ENCODE measurements around the gene ZNF799.
A peak's percentile ranks its signal among the peaks of the same experiment; 100 is the strongest.
"Not testable (repeated sequence)": the region's sequence is repeated elsewhere in the genome, so short reads cannot be mapped to it uniquely, and the experiment has no call there.

ZNF799 gene
- total RNA-seq = 1.7 to 15.5 reads per million in 2 donors

DNA sequence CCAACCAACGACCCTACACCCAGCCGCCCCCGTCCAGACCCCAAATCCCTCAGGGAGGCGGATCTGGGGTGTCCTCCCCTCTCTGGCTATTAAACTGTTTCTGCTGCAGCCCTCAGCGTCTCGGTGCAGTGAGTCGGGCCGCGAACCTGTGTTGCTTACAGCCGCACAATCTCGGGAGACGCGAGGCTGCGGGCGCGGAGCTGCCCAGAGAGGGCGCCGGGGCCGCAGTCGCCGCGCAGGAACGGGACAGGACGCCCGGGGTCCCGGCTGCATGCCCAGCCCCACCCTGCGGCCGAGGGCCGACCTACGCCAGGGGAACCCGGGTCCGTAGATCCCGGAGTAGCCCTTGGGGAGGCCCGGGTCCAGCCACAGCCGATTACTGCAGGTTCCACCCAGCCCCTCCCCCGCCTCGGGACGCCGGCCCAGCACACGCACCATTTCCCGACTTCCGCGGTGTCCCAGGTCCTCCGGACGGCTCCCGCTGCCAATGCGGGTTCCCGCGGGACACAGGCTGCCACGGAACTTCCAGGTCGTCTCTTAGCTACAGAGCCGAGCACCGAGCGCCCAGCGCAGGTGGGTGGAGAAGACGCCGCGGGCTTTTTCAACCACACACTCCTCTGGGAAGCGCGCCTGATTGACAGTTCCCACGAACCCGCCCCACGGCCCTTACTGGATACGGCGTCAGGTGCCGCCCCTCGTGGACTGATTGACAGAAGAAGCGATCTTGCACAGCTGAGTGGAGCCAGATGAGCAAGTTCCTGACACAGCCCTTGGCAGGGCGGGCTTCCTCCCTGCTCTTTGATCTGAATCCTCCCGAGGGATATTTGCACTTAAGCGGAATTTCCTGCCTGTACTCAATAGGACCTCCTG lies at the start of gene ZNF799:
TSS of gene ZNF799 (minus strand) at position 639 of the 870 bp plus-strand sequence. CDS start at position 438, 201 bp downstream.
- DNase-seq = peak; percentile 65

DNA sequence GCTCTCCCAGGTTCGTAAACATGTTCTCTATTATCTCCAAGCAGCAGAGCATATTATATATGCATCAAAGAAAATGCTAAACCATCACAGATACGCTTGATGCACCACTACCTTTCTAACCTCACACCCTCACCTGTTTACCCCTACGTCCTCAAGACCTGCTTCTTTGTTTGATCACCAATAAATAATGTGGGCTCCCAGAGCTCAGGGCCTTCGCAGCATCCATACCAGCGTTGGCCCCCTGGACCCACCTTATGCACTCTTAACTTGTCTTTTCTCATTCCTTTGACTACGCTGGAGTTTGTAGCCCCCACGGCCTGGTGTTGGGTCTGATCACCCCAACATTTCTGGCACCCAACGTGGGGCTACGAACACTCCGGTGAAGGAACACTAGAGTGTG lies 49.8 kb upstream of the ZNF799 start:
- DNase-seq = no peak

DNA sequence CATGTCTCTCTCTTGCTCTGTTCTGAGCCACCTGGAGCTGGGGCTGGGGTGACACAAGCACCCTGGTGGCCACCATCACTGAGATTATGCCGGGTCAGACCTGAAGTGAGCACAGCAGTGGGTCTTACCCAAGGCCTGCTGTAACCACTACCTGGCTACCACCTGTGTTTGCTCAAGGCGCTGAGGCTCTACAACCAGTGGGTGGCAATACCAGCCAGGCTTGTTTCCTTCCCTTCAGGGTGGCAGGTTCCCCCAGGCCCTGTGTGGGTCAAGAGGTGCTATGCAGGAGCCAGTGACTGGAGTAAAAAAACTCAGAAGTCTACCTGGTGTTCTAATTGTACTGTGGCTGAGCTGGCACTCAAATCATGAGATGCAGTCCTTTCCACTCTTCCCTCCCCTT lies 47.7 kb upstream of the ZNF799 start:
- no peak for DNase-seq

DNA sequence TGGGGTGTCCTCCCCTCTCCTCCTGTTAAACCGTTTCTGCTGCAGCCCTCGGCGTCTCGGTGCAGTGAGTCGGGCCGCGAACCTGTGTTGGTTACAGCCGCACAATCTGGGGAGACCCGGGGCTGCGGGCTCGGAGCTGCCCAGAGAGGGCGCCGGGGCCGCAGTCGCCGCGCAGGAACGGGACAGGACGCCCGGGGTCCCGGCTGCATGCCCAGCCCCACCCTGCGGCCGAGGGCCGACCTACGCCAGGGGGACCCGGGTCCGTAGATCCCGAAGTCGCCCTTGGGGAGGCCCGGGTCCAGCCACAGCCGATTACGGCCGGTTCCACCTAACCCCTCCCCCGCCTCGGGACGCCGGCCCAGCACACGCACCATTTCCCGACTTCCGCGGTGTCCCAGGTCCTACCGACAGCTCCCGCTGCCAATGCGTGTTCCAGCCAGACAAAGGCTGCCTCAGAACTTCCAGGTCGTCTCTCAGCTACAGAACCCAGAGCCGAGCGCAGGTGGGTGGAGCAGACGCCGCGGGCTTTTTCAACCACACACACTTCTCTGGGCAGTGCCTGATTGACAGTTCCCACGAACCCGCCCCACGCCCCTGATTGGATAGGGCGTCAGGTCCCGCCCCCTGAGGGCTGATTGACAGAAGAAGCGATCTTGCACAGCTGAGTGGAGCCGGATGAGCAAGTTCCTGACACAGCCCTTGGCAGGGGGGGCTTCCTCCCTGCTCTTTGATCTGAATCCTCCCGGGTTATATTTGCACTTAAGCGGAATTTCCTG lies 39.7 kb upstream of the ZNF799 start, which contains the start of gene ZNF443:
TSS of gene ZNF443 (minus strand) at position 481 of the 776 bp plus-strand sequence. CDS start at position 374, 107 bp downstream.
- peak; percentile 96 for DNase-seq

DNA sequence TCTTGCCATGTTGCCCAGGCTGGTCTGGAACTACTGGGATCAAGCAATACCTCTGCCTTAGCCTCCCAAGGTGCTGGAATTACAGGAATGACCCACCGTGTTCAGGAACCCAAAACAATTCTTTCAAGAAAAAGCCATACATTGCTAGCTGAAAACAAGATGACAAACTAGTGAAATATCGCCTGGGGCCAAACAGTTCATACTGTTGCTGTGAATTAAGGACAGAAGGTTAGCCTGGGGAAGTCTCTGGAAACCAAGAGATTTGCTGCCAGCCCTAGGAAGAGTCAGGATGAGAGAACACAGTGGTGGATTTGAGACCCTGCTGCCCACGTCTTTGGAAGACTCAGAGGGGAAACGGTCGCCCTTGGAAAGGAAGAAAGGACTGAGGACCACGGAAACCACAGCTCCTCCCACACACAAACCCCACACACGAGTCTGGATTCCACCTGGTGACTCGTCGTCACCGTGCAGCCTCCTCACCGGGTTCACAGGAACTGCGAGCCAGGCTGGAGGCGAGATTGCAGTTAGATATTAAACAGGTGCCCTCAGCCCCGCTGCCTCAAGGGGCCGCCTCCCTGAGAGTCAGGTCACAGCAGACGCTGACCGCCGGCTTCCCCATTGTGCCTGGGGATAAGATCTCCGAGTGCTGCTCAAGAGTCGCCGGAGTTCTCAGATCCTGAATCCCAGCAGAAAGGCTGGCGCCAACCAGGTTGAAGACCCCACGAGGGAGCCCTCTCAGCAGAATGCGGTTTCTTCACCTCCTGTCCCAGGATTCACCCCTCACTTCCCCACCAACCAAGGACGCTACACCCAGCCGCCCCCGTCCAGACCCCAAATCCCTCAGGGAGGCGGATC lies 38.8 kb upstream of the ZNF799 start:
- DNase-seq = peak; percentile 11

DNA sequence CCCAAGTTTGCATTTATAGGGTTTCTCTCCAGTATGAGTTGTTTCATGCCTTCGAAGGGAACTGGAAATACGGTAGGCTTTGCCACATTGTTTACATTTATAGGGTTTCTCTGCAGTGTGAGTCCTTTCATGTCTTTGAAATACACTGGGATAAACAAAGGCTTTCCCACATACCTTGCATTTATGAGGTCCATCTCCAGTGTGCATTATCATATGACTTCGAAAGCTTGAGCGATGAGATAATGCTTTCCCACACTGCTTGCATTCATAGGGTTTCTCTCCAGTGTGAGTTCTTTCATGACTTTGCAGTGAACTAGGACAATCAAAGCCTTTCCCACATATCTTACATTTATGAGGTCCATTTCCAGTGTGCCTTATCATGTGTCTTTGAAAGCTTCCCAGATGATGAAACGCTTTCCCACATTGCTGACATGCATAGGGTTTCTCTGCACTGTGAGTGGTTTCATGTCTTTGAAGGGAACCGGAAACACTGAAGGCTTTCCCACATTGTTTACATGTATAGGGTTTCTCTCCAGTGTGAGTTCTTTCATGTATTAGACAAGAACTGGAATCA lies 29.7 kb upstream of the ZNF799 start:
- DNase-seq = not testable (repeated sequence)

DNA sequence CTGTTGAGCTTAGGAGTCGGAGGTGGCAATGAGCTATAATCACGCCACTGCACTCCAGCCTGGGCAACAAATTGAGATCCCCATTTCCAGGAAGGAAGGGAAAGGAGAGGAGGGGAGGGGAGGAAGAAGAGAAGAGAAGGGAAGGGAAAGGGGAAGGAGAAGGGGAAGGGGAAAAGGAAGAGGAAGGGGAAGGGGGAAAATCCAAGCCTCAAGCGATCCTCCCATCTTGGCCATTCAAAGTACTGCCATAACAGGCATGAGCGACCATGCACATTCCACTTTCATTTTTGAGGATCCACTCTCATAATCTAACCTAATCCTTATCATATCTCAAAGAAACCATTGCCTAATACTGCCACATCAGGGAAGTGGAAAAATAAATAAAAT lies 24.8 kb upstream of the ZNF799 start:
- no peak for DNase-seq

DNA sequence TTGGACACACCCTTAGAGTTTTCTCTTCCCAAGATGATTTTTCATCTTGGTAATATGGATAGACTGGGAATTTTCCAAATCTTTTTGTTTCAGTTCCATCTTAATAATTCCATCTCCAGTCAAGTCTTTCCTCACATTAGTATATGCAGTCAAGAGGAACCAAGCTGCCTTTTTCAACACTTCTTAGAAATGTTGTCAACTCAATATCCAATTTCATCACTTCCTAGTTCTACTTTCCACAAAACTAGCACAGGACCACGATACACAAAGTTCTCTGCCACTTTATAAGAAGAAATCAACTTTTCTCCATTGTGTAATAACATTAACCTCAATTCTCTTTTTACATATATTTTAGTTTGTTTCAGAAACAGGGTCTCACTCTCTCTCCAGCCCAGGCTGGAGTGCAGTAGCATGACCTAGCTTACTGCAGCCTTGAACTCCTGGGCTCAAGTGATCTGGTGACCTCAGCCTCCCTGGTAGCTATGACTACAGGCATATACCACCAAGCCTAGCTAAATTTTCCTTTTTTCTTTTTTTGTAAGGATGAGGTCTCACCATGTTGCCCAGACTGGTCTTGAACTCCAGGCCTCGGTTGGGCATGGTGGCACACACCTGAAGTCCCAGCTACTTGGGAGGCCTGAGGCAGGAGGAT lies 24.3 kb upstream of the ZNF799 start:
- DNase-seq = no peak

DNA sequence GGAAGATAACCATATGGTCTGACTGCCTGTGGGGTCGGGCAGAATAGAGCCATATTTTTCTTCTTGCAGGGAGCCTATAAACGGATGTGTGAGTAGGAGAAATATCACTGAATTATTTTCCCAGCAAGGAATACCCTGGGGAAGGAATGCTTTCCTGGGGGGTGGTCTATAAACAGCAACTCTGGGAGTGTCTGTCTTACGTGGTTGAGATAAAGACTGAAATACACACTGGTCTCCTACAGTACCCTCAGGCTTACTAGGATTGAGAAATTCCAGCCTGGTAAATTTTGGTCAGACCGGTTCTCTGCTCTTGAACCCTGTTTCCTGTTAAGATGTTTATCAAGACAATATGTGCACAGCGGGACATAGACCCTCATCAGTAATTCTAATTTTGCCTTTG lies 16.2 kb upstream of the ZNF799 start:
- DNase-seq = not testable (repeated sequence)

DNA sequence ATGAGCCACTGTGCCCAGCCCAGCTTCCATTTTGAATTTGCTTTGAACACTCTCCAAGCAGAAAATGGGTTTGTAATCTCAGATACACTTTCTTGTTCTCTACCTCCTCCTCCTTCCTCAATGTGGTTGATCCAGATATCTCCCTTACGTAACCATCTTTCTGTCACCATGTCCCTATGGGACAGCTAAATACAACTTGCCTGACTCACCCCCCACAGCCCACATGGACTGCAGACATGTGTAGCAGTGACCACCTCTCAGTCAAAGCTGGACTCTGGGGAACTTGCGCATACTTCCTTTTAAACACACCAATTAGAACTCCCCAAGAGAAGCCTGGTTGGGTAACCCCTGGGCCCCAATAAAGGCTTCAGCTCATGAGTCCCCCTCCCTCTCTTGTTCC lies 10.8 kb upstream of the ZNF799 start:
- no peak for DNase-seq

DNA sequence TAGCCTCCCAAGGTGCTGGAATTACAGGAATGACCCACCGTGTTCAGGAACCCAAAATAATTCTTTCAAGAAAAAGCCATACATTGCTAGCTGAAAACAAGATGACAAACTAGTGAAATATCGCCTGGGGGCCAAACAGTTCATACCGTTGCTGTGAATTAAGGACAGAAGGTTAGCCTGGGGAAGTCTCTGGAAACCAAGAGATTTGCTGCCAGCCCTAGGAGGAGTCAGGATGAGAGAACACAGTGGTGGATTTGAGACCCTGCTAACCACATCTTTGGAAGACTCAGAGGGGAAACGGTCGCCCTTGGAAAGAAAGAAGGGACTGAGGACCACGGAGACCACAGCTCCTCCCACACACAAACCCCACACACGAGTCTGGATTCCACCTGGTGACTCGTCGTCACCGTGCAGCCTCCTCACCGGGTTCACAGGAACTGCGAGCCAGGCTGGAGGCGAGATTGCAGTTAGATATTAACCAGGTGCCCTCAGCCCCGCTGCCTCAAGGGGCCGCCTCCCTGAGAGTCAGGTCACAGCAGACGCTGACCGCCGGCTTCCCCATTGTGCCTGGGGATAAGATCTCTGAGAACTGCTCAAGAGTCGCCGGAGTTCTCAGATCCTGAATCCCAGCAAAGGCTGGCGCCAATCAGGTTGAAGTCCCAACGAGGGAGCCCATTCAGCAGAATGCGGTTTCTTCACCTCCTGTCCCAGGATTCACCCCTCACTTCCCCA lies 1.0 kb downstream of the ZNF799 start:
- not testable (repeated sequence) for DNase-seq

DNA sequence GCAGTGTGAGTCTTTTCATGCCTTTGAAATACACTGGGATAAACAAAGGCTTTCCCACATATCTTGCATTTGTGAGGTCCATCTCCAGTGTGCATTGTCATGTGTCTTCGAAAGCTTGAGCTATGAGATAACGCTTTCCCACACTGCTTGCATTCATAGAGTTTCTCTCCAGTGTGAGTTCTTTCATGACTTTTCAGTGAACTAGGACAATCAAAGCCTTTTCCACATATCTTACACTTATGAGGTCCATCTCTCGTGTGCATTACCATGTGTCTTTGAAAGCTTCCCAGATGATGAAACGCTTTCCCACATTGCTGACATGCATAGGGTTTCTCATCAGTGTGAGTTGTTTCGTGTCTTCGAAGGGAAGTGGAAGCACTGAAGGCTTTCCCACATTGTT lies 9.9 kb downstream of the ZNF799 start:
- not testable (repeated sequence) for DNase-seq

DNA sequence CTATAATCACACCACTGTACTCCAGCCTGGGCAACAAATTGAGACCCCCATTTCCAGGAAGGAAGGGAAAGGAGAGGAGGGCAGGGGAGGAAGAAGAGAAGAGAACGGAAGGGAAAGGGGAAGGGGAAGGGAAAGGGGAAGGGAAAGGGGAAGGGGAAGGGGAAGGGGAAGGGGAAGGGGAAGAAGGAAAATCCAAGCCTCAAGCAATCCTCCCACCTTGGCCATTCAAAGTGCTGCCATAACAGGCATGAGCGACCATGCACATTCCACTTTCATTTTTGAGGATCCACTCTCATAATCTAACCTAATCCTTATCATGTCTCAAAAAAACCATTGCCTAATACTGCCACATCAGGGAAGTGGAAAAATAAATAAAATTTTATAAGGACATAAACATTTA lies 14.7 kb downstream of the ZNF799 start:
- DNase-seq = not testable (repeated sequence)

DNA sequence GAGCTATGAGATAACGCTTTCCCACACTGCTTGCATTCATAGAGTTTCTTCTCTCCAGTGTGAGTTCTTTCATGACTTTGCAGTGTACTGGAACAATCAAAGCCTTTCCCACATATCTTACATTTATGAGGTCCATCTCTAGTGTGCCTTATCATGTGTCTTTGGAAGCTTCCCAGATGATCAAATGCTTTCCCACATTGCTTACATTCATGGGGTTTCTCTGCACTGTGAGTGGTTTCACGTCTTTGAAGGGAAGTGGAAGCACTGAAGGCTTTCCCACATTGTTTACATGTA lies 20.7 kb downstream of the ZNF799 start:
- no peak for DNase-seq

DNA sequence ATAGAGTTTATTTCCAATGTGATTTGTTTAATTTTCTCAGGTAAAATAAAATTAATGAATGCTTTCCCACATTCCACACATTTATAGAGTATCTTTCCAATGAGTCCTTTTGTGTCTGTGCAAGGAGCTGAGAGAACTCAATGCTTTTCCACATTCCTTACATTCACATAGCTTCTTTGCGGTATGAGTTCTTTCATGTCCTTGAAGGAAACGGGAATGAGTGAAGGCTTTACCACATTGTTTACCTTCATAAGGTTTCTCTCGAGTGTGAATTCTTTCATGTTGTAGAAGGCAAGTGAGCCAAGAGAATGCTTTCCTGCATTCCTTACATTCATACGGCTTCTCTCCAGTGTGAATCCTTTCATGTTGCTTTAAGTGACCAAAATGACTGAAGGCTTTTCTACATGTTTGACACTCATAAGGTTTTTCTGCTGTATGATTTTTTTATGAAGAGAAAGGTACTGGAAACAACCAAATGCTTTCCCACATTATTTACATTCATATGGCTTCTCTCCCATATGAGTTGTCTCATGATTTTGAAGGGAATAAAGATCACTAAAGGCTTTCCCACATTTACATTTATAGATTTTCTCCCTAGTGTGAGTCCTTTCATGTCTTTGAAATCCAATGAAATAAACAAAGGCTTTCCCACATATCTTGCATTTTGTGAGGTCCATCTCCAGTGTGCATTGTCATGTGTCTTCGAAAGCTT lies 21.2 kb downstream of the ZNF799 start:
- DNase-seq = no peak

DNA sequence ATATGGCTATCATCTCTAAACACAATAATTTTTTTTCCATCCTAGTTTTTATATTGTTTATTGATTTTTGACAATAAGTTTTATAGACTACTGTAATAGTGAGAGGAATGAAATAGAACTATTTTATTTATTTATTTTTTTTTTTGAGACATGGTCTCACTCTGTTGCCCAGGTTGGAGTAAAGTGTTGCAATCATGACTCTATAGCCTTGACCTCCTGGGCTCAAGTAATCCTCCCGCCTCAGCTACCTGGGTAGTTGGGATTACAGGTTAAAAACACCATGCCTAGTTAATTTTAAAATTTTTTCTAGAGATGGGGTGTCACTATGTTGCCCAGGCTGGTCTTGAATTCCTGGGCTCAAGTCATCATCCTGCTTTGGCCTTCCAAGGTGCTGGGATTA lies 27.0 kb downstream of the ZNF799 start:
- no peak for DNase-seq

DNA sequence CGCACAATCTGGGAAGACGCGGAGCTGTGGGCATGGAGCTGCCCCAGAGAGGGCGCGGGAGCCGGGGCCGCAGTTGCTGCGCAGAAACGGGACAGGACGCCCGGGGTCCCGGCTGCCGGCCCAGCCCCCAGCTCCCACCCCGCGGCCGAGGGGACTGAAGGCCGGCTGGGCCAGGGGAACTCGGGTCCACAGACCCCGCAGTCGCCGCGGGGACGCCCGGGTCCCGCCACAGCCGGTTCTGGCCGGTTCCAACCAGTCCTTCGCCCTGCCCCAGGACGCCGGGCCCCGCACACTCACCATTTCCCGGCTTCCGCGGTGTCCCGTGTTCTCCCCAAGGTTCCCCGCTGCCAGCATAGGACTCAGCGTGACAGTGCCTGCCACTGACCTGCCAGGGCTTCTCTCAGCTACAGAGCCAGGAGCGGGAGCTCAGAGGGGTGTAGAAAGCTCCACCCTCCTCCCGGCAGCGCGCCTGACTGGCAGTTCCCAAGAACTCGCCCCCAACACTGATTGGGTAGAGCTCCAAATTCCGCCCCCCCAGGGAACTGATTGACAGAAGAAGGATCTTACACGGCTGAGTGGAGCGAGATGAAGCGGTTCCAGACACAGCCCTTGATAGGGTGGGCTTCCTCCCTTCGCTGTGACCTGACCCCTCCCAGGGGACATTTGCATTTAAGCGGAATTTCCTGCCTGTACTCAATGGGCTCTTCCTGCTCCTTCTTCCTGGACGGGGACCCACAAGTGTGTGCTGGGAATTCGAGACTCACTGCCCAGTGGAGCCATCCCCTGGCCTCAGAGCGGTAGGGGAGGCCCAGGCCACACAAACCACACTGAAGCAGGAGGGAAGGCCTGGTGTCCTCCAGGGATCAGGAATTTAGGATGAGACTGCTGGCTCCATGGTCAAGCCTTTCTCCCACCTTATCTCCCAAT lies 35.6 kb downstream of the ZNF799 start, which contains the start of gene ZNF442:
TSS of gene ZNF442 (minus strand) at position 448 of the 927 bp plus-strand sequence. CDS start 2,052 bp downstream, outside the sequence.
- DNase-seq = peak; percentile 67

DNA sequence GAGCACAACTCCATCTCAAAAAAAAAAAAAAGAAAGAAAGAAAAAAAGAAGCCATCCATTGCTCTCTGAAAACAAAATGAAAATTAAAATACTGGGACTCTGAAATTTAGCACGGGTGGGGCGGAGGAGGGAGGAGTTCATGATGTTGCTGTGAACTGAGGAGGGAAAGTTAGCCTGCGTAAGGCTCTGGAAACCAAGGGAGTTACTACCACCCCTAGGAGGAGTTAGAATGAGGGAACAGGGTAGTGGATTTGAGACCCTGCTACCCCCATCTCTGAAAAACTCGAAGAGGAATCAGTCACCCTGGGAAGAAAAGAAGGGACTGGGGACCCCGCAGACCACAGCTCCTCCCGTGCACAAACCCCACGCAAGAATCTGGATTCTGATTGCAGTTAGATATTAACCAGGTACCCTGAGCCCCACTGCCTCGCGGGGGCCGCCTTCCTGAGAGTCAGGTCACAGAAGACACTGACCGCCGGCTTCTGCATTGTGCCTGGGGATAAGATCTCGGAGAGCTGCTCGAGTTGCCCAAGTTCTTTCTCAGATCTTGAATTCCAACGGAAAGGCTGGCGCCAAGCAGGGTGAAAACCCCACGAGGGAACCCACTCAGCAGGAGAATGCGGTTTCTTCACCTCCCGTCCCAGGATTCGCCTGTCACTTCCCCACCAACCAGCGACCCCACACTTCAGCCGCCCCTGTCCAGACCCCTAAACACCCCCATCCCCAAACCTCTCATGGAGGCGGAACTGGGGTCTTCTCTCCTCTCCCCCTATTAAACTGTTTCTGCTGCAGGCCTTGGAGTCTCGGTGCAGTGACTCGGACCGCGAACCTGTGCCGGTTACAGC lies 36.5 kb downstream of the ZNF799 start:
- DNase-seq = peak; percentile 3
